Fibroblast of villous mesenchyme (primary cell): ENCODE measurements around the gene KYAT1. TPM values are rescaled to one million over a fixed set of nuclear protein-coding genes. Genes with fewer than 3 reads are reported as not detected.
"Not testable (repeated sequence)": the region's sequence is repeated elsewhere in the genome, so short reads cannot be mapped to it uniquely, and the experiment has no call there.

Source experiments
- DNase-seq: peaks from one replicate; pipeline ENCODE4 v3.0.0-alpha.2; 2010; ENCODE audit warnings: low read depth
- H3K4me3 ChIP-seq: 2 replicates; pipeline ENCODE4 v1.5.1; 2011; ENCODE audit warnings: low read depth, mild to moderate bottlenecking, low read length
- CTCF ChIP-seq: IDR thresholded peaks from 2 replicates; pipeline ENCODE4 v1.5.1; 2012; ENCODE audit warnings: low read depth, mild to moderate bottlenecking, low read length; ENCODE audit not compliant: insufficient read depth
- total RNA-seq: library from RNA; depleted of rRNA; stranded (reverse); fragments of >200 nt; gene quantifications from 2 replicates; pipeline ENCODE4 v1.2.3, GENCODE V29; 2012

Gene KYAT1
- total RNA-seq, 1 donor, result 11.2 TPM

GRCh38 chr9:128851779-128852600 is 29.8 kb downstream of the KYAT1 start:
- peak; percentile 50 for TF ChIP-seq CTCF
- not testable (repeated sequence) for H3K4me3 ChIP-seq
- DNase-seq, result peak; percentile 56

- not testable (repeated sequence) for DNase-seq, H3K4me3 ChIP-seq
Measured at GRCh38 chr9:128851024-128851423, 30.7 kb downstream of the KYAT1 start.

DNA sequence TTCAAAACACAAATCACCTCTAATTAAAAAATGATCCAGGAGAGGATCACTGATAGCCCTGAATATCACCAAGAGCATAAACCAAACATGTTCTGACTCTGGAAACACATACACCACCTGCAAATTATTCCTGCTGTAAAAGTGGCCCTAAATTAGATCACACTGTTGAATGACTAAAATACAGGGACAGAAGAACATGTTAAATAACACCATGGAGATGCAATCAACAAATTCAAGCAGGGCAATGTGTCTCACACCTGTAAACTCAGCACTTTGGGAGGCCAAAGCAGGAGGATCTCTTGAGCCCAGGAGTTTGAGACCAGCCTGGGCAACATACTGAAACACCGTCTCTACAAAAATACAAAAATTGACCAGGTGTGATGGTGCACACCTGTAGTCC is 33.9 kb downstream of the KYAT1 start:
- H3K4me3 ChIP-seq, result no peak overlapping the region
- no peak for TF ChIP-seq CTCF
- no peak for DNase-seq

GRCh38 chr9:128846680-128847030 is 35.1 kb downstream of the KYAT1 start:
- no peak for TF ChIP-seq CTCF
- DNase-seq, result no peak
- no peak overlapping the region for H3K4me3 ChIP-seq

- no peak for TF ChIP-seq CTCF
- no peak for DNase-seq
- no peak overlapping the region for H3K4me3 ChIP-seq
Measured at GRCh38 chr9:128845186-128845931, 36.4 kb downstream of the KYAT1 start.

DNA sequence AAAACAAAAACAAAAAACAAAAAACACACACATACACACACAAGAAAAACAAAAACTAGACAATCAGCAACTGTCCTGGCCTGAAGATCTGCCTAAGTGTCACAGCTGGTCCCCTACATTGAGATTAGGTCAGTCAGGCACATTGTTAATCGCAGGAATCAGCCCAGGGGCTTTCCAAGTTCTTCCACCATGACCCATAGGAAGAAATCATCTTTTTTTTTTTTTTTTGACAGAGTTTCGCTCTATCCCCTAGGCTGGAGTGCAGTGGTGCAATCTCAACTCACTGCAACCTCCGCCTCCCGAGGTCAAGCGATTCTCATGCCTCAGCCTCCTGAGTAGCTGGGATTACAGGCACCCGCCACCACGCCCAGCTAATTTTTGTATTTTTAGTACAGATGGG is 38.6 kb downstream of the KYAT1 start:
- not testable (repeated sequence) for DNase-seq

GRCh38 chr9:128841694-128842492 is 39.9 kb downstream of the KYAT1 start:
- DNase-seq, result no peak
- TF ChIP-seq CTCF, result no peak

More for the DNA sequence above, 38.6 kb downstream of the KYAT1 start:
- not testable (repeated sequence) for H3K4me3 ChIP-seq

More at GRCh38 chr9:128841694-128842492, 39.9 kb downstream of the KYAT1 start:
- H3K4me3 ChIP-seq, result no peak overlapping the region
